Brain microvascular endothelial cell (primary cell): ENCODE data around the gene ALKBH3.

Experiments
- DNase-seq: peaks from one replicate; pipeline ENCODE4 v3.0.0-alpha.2; 2020
- H3K27ac ChIP-seq: fragments of 250-450 bp; sonication (Bioruptor Pico); 2 replicates; pipeline ENCODE4 v1.5.1; 2020; ENCODE audit warnings: mild to moderate bottlenecking, moderate library complexity
- H3K27me3 ChIP-seq: fragments of 250-450 bp; sonication (Bioruptor Pico); replicated peaks from 2 replicates; pipeline ENCODE4 v1.5.1; 2020; ENCODE audit warnings: mild to moderate bottlenecking
- H3K36me3 ChIP-seq: fragments of 250-450 bp; sonication (Bioruptor Pico); replicated peaks from 2 replicates; pipeline ENCODE4 v1.5.1; 2020; ENCODE audit warnings: mild to moderate bottlenecking
- H3K4me3 ChIP-seq: 2 replicates; pipeline ENCODE4 v1.5.1; 2011; ENCODE audit warnings: low read depth, mild to moderate bottlenecking, control low read depth, low read length, moderate library complexity
- CTCF ChIP-seq: IDR thresholded peaks from 2 replicates; pipeline ENCODE4 v1.5.1; 2011; ENCODE audit warnings: low read depth, mild to moderate bottlenecking, moderate library complexity, low read length, control low read depth, inconsistent platforms; ENCODE audit errors: missing control alignments
- in situ Hi-C: cut with HindIII; loops from 2 replicates; pipeline ENCODE4 v1.10.0; 2017; ENCODE audit warnings: low sequenced_read_pairs, low pct_ligation_motif_present

Gene ALKBH3

GRCh38 chr11:43856993-43857392 is 23.6 kb upstream of the ALKBH3 start:
- no peaks in the 10 kb centered on the region for H3K36me3 ChIP-seq
- TF ChIP-seq CTCF: no peak
- no peaks in the 10 kb centered on the region for H3K27me3 ChIP-seq
- in situ Hi-C loops: no loop called here
- DNase-seq: no peak
- H3K4me3 ChIP-seq: no peak overlapping the region
- H3K27ac ChIP-seq: no peak overlapping the region

GRCh38 chr11:43861141-43861540 is 19.5 kb upstream of the ALKBH3 start:
- no peak for DNase-seq
- no peak for TF ChIP-seq CTCF
- in situ Hi-C loops: no loop called here
- H3K4me3 ChIP-seq: no peak overlapping the region
- no peaks in the 10 kb centered on the region for H3K27me3 ChIP-seq
- H3K36me3 ChIP-seq: no peaks in the 10 kb centered on the region
- H3K27ac ChIP-seq: no peak overlapping the region

- Histone ChIP-seq H3K4me3 (no peak overlapping the region), H3K27ac (peak overlapping the region; percentile 19), H3K27me3 (no peaks in the 10 kb centered on the region), H3K36me3 (no peaks in the 10 kb centered on the region)
- peak; percentile 56 for DNase-seq
- no peak for TF ChIP-seq CTCF
- in situ Hi-C loops: no loop called here
Measured at GRCh38 chr11:43866520-43866919, 14.1 kb upstream of the ALKBH3 start.

- Histone ChIP-seq H3K27me3 (no peaks in the 10 kb centered on the region), H3K4me3 (no peak overlapping the region), H3K36me3 (no peaks in the 10 kb centered on the region), H3K27ac (no peak overlapping the region)
- DNase-seq: no peak
- no peak for TF ChIP-seq CTCF
- in situ Hi-C loops: no loop called here
Measured at GRCh38 chr11:43866969-43867368, 13.7 kb upstream of the ALKBH3 start.

- H3K4me3 ChIP-seq: no peak overlapping the region
- peak; percentile 79 for DNase-seq
- in situ Hi-C loops: no loop called here
- H3K27me3 ChIP-seq: peaks cover 10% of the 10 kb centered on the region
- H3K36me3 ChIP-seq: no peaks in the 10 kb centered on the region
- H3K27ac ChIP-seq: peak overlapping the region; percentile 66
- TF ChIP-seq CTCF: no peak
Measured at GRCh38 chr11:43868852-43869567, 11.6 kb upstream of the ALKBH3 start.

- in situ Hi-C loops: no loop called here
- no peak overlapping the region for H3K4me3 ChIP-seq
- H3K27me3 ChIP-seq: peaks cover 10% of the 10 kb centered on the region
- no peak for DNase-seq
- H3K27ac ChIP-seq: no peak overlapping the region
- H3K36me3 ChIP-seq: no peaks in the 10 kb centered on the region
- no peak for TF ChIP-seq CTCF
Measured at GRCh38 chr11:43871051-43871450, 9.6 kb upstream of the ALKBH3 start.
